ENCODE data around the gene IPO11. TPM values are rescaled to one million over a fixed set of nuclear protein-coding genes. Genes with fewer than 3 reads are reported as not detected.
"Not testable (repeated sequence)": the region's sequence is repeated elsewhere in the genome, so short reads cannot be mapped to it uniquely, and the experiment has no call there.

Gene IPO11
- total RNA-seq, 1 donor from 2014 or later = 49.9 TPM

DNA sequence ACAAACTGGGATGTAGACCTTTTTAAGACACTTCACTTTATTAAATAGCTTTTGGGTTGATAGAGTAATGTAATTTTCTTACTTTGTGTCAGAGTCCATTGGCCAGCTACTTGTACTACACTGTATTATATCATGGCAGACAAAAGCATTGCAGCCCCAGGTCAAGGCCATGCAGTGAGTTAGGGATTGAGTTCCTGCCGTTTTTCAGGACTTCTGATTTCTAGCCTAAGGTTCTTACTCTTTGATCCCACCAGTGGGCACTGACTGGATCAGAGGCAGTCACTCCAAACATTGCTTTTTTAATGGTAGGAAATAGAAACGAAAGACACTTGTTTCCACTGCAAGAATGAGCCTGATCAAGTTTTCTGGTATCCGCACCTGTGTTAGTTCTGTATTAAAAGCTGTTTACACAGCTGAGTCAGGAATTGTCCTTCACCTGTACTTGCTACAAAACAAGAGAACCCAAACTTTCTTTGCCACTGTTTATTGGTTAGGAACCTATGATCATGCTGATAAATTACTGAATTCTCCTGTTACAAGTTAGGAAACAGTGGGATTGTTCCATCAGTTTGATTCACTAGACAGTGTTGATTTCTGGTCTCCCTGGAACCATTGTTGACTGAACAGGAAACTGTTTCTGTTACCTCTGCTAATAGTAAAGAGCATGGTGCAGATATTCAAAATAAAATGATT is 188.1 kb downstream of the IPO11 start:
- no peaks in the 10 kb centered on the region for H3K9me3 Mint-ChIP-seq
- peaks cover 8% of the 10 kb centered on the region for H3K4me1 Mint-ChIP-seq (ENCODE audit: low read depth)
- H3K4me3 Mint-ChIP-seq (ENCODE audit: low read depth) = no peak overlapping the region
- DNase-seq (ENCODE audit: low spot score) = no peak
- no peak overlapping the region for H3K27ac Mint-ChIP-seq
- peaks cover 9% of the 10 kb centered on the region for H3K36me3 Mint-ChIP-seq (ENCODE audit: low read depth)
- H3K27me3 Mint-ChIP-seq (ENCODE audit: low read depth) = no peaks in the 10 kb centered on the region
- intact Hi-C loops (cut with micrococcal nuclease) = no loop called here

DNA sequence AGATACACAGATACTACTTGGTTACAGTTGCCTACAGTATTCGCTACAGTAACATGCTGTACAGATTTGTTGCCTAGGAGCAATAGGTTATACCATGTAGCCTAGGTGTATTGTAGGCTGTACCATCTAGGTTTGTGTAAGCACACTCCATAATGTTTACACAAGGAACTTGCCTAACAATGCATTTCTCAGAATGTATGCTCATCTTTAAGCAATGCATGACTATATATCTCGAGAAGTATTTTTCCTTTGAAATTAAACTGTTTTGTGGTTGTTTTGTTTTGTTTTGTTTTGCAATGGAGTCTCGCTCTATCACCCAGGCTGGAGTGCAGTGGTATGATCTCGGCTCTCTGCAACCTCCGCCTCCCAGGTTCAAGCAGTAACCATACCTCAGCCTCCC is 191.4 kb downstream of the IPO11 start:
- Mint-ChIP-seq H3K4me3 (ENCODE audit: low read depth) (no peak overlapping the region), H3K9me3 (no peaks in the 10 kb centered on the region), H3K36me3 (ENCODE audit: low read depth) (peaks cover 14% of the 10 kb centered on the region), H3K27ac (no peak overlapping the region), H3K4me1 (ENCODE audit: low read depth) (peaks cover 3% of the 10 kb centered on the region), H3K27me3 (ENCODE audit: low read depth) (no peaks in the 10 kb centered on the region)
- intact Hi-C loops (cut with micrococcal nuclease) = no loop called here
- no peak for DNase-seq (ENCODE audit: low spot score)

DNA sequence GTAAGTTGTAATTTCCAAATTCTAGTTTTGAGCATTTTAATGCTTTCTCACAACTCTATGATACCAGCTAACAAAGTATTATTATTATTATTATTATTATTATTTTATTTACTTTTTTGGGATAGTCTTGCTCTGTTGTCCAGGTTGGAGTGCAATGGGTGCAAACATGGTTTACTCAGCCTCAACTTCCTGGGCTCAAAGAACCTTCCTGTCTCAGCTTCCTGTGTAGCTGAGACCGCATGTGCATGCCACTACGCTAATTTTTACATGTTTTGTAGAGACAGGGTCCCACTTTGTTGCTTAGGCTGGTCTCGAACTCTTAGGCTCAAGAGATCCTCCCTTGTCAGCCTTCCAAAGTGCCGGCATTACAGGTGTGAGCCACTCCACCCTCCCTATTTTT is 193.1 kb downstream of the IPO11 start:
- intact Hi-C loops (cut with micrococcal nuclease) = no loop called here
- Mint-ChIP-seq H3K27me3 (ENCODE audit: low read depth) (no peaks in the 10 kb centered on the region), H3K4me1 (ENCODE audit: low read depth) (peaks cover 3% of the 10 kb centered on the region), H3K27ac (no peak overlapping the region), H3K36me3 (ENCODE audit: low read depth) (peaks cover 22% of the 10 kb centered on the region), H3K9me3 (no peaks in the 10 kb centered on the region), H3K4me3 (ENCODE audit: low read depth) (no peak overlapping the region)
- no peak for DNase-seq (ENCODE audit: low spot score)

DNA sequence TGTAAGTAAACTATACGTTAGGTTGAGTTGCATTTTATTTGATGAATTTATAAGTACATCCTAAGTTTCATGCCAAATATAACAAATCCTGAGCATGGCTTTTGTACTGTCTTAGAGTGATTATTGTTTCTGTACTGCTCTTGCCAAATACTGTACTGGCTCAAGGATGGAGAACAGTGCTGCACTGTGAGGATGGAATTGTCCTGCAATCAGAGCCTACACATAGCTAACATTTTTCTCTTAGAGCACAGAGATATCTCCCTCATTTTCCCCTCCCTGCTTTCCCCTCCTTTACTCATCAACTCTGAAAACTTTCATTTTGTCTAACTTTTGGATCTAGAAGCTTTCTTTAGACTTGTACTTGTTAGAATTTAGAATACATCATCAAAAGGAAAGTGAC is 194.3 kb downstream of the IPO11 start:
- DNase-seq (ENCODE audit: low spot score) = no peak
- no peak overlapping the region for H3K27ac Mint-ChIP-seq
- intact Hi-C loops (cut with micrococcal nuclease) = no loop called here

DNA sequence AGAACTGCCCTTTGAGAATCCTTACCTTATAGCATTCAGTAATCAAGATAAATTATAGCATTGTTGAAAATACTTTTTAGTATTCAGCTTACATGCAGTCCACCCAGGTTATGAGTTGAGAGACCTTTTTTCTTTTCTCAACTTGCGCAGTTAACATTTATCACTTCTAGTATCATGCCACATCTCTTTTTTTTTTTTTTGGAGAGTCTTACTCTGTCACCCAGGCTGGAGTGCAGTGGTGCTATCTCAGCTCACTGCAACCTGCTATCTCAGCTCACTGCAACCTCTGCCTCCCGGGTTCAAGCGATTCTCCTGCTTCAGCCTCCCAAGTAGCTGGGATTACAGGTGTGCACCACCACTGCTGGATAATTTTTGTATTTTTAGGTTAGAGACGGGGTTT is 195.1 kb downstream of the IPO11 start:
- intact Hi-C loops (cut with micrococcal nuclease) = no loop called here
- H3K27me3 Mint-ChIP-seq (ENCODE audit: low read depth) = no peaks in the 10 kb centered on the region
- peaks cover 26% of the 10 kb centered on the region for H3K36me3 Mint-ChIP-seq (ENCODE audit: low read depth)
- H3K9me3 Mint-ChIP-seq = no peaks in the 10 kb centered on the region
- no peak for DNase-seq (ENCODE audit: low spot score)
- no peaks in the 10 kb centered on the region for H3K4me1 Mint-ChIP-seq (ENCODE audit: low read depth)
- no peak overlapping the region for H3K27ac Mint-ChIP-seq
- no peak overlapping the region for H3K4me3 Mint-ChIP-seq (ENCODE audit: low read depth)

More for the DNA sequence above, 194.3 kb downstream of the IPO11 start:
- H3K4me3 Mint-ChIP-seq (ENCODE audit: low read depth) = no peak overlapping the region
- H3K9me3 Mint-ChIP-seq = no peaks in the 10 kb centered on the region
- no peaks in the 10 kb centered on the region for H3K27me3 Mint-ChIP-seq (ENCODE audit: low read depth)
- H3K36me3 Mint-ChIP-seq (ENCODE audit: low read depth) = peaks cover 26% of the 10 kb centered on the region
- peaks cover 2% of the 10 kb centered on the region for H3K4me1 Mint-ChIP-seq (ENCODE audit: low read depth)

DNA sequence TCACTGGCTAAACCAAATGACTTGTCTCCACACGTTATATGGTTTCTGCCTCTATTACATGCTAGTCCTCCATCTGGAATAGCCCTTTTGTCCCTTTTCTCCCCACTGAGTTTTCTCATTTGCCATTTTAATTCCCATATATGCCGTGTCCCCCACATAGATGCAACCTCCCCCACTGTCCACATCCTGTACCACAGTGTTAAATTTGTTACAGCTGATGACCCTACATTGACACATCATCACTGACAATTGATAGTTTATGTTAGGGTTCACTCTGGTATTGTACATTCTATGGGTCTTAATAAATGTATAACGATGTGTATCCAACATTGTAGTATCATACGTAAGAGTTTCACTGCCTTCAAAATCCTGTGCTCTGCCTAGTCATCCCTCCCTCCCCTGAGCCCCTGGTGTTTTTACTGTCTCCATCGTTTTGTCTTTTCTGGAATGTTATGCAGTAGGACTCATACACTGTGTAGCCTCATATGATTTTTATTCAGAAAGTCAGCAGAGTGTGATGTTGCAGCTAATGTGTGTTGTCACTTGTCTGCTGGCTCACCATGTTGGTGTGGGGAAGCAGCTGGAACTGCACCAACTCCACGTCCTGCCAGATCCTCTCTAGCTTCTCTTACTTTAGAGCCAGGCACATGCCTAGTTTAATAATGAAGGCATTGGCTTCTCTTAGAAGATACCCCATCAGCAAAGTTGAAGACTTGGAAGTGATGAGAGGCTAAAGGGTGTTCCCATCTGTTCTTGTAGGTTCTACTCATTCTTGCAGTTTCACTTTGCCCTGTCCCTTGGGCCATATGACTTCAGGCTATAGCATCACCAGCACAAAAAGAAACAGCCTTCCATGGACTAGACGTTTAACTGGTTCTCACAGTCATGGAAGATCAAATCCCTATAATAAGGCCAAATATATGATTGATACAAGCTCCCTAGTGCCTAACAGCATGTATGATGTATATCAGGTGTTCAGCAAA is 196.3 kb downstream of the IPO11 start:
- intact Hi-C loops (cut with micrococcal nuclease) = no loop called here
- Mint-ChIP-seq H3K4me3 (ENCODE audit: low read depth) (no peak overlapping the region), H3K27ac (no peak overlapping the region), H3K36me3 (ENCODE audit: low read depth) (peaks cover 23% of the 10 kb centered on the region), H3K4me1 (ENCODE audit: low read depth) (no peaks in the 10 kb centered on the region), H3K27me3 (ENCODE audit: low read depth) (no peaks in the 10 kb centered on the region), H3K9me3 (no peaks in the 10 kb centered on the region)
- DNase-seq (ENCODE audit: low spot score) = no peak

DNA sequence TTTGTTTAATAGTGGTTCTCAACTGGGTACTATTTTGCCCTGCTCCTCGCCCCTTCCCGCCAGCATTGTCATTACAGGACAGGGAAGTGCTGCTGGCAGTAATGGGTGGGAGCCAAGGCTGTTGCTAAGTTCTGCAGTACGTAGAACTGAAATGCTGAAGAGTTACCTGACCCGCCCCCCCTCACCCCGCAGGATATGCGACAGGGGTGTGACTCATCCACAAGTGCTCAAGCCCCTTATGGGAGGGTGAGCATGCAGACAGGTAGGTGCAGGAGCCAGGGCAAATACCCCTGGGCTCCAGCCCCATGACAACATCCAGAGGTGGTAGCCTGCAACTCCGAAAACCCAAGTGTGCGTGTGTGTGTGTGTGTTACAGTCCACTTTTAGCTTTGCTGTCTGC is 201.8 kb downstream of the IPO11 start:
- H3K9me3 Mint-ChIP-seq = no peaks in the 10 kb centered on the region
- H3K4me1 Mint-ChIP-seq (ENCODE audit: low read depth) = no peaks in the 10 kb centered on the region
- peaks cover 15% of the 10 kb centered on the region for H3K36me3 Mint-ChIP-seq (ENCODE audit: low read depth)
- intact Hi-C loops (cut with micrococcal nuclease) = no loop called here
- no peaks in the 10 kb centered on the region for H3K27me3 Mint-ChIP-seq (ENCODE audit: low read depth)
- H3K4me3 Mint-ChIP-seq (ENCODE audit: low read depth) = no peak overlapping the region
- H3K27ac Mint-ChIP-seq = no peak overlapping the region
- DNase-seq (ENCODE audit: low spot score) = no peak

DNA sequence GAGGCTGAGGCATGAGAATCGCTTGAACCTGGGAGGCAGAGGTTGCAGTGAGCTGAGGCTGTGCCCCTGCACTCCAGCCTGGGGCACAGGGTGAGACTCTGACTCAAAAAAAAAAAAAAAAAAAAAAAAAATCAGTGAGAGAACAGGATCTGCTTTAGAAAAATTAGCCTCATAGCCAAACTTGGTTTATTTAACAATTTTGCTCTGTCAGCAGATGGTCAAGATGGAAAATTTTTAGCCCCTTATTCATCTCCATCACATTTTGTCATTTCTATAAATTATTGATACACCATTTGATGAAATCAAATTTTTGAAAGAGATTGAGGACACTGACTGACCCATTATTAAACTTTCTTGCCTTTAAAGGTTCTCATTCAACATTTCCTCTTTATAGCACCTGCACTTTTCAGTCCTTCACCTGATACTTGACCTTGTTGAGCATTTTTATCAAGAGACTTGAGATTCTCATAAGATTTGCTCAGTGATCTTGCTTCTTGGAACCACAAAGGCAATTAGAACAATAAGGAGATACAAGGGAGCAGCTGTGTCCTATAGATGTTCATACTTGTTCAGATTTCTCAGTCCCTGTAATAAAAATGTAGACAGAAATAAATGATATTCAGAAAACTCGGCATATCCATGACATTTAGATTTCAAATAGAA is 204.2 kb downstream of the IPO11 start:
- Mint-ChIP-seq H3K36me3 (ENCODE audit: low read depth) (peaks cover 7% of the 10 kb centered on the region), H3K27ac (no peak overlapping the region), H3K4me1 (ENCODE audit: low read depth) (no peaks in the 10 kb centered on the region), H3K4me3 (ENCODE audit: low read depth) (no peak overlapping the region), H3K27me3 (ENCODE audit: low read depth) (no peaks in the 10 kb centered on the region), H3K9me3 (no peaks in the 10 kb centered on the region)
- DNase-seq (ENCODE audit: low spot score) = no peak
- intact Hi-C loops (cut with micrococcal nuclease) = no loop called here

DNA sequence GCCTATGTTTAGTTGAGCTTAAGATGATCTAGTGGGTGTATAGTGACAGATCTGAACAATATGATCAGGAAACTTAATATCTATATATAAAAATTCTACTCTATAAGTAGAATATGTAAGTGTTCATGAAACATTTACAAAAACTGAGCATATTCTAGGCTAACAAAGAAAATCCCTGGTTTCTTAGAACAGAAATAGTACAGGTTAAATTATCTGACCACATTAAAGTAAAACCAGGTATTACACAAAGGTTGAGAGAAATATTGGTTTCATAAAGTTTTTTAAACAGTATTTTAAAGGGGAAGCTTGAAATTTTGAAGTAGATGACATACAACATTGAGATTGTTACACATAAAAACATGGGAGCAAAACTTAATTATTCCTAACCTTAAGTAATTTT is 205.4 kb downstream of the IPO11 start:
- no peak for DNase-seq (ENCODE audit: low spot score)
- Mint-ChIP-seq H3K4me3 (ENCODE audit: low read depth) (no peak overlapping the region), H3K27ac (no peak overlapping the region), H3K4me1 (ENCODE audit: low read depth) (no peaks in the 10 kb centered on the region), H3K9me3 (no peaks in the 10 kb centered on the region), H3K36me3 (ENCODE audit: low read depth) (peaks cover 7% of the 10 kb centered on the region), H3K27me3 (ENCODE audit: low read depth) (no peaks in the 10 kb centered on the region)
- intact Hi-C loops (cut with micrococcal nuclease) = no loop called here

DNA sequence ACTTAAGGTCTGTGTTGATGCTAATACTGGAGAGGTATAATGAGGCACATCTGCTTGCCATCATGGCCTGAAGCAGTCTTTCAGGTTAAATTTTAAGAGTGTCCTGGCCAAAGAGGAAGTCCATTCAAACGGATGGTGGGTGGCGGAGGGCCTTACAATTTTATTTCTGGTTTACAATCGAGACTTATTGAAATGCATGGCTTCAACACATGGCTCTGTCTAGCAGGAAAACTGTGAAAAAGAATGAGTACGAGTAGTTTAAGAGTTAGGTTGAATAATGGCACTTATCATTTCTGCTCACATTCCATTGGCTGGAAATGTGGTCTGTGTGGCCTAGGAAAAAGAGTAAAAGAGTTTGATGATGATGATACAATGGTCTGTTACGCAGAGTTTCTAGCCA is 208.2 kb downstream of the IPO11 start:
- intact Hi-C loops (cut with micrococcal nuclease) = no loop called here
- Mint-ChIP-seq H3K36me3 (ENCODE audit: low read depth) (no peaks in the 10 kb centered on the region), H3K27me3 (ENCODE audit: low read depth) (no peaks in the 10 kb centered on the region), H3K9me3 (no peaks in the 10 kb centered on the region), H3K4me3 (ENCODE audit: low read depth) (no peak overlapping the region), H3K27ac (no peak overlapping the region), H3K4me1 (ENCODE audit: low read depth) (no peaks in the 10 kb centered on the region)
- no peak for DNase-seq (ENCODE audit: low spot score)

DNA sequence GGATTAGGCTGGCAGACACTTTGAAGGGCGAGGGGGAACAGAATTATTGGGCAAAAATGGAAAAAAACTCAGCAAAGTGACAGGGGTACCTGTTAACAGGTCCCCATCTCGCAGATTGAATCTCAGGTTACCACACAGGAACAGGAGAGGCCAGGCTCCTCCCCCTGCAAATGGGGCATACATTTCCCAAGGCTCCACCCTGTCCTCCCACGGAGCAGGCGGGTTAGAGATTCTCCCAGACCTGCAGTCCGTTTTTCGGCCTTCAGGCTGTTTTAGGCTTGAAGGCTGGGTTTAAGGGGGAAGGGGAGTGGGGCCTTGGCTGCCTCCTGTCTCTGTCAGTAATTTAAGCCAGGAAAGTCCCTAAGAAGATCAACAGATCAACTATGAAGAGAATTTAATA is 208.7 kb downstream of the IPO11 start:
- Mint-ChIP-seq H3K4me1 (ENCODE audit: low read depth) (no peaks in the 10 kb centered on the region), H3K36me3 (ENCODE audit: low read depth) (no peaks in the 10 kb centered on the region), H3K4me3 (ENCODE audit: low read depth) (no peak overlapping the region), H3K27ac (no peak overlapping the region), H3K9me3 (no peaks in the 10 kb centered on the region), H3K27me3 (ENCODE audit: low read depth) (no peaks in the 10 kb centered on the region)
- no peak for DNase-seq (ENCODE audit: low spot score)
- intact Hi-C loops (cut with micrococcal nuclease) = no loop called here

DNA sequence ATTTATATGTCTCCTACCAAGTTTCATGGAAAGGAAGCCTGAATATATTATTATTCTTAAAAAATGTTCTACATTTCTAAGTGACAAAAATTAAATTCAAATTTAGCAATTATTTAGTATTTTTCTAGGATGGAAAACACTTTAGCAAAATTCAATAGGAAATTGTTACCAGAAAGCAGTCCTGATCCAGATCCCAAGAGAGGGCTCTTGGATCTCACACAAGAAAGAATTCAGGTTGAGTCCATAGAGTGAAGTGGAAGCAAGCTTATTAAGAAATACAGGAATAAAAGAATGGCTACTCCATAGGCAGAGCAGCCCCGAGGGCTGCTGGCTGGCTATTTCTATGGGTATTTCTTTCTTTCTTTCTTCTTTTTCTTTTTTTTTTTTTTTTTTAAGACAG is 210.7 kb downstream of the IPO11 start:
- H3K4me1 Mint-ChIP-seq (ENCODE audit: low read depth) = no peaks in the 10 kb centered on the region
- H3K27ac Mint-ChIP-seq = no peak overlapping the region
- peaks cover 4% of the 10 kb centered on the region for H3K36me3 Mint-ChIP-seq (ENCODE audit: low read depth)
- no peak for DNase-seq (ENCODE audit: low spot score)
- no peaks in the 10 kb centered on the region for H3K27me3 Mint-ChIP-seq (ENCODE audit: low read depth)
- intact Hi-C loops (cut with micrococcal nuclease) = no loop called here
- H3K9me3 Mint-ChIP-seq = no peaks in the 10 kb centered on the region
- no peak overlapping the region for H3K4me3 Mint-ChIP-seq (ENCODE audit: low read depth)

DNA sequence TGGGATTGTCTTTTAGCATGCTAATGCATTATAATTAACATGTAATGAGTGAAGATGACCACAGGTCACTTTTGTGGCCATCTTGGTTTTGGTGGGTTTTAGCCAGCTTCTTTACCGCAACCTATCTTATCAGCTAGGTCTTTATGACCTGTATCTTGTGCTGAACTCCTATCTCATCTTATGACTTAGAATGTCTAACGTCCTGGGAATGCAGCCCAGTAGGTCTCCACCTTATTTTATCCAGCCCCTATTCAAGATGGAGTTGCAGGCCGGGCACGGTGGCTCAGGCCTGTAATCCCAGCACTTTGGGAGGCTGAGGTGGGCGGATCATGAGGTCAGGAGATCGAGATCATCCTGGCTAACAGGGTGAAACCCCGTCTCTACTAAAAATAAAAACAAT is 211.9 kb downstream of the IPO11 start:
- H3K4me1 Mint-ChIP-seq (ENCODE audit: low read depth); H3K9me3 Mint-ChIP-seq; H3K36me3 Mint-ChIP-seq (ENCODE audit: low read depth); DNase-seq (ENCODE audit: low spot score); H3K4me3 Mint-ChIP-seq (ENCODE audit: low read depth); H3K27ac Mint-ChIP-seq; H3K27me3 Mint-ChIP-seq (ENCODE audit: low read depth); intact Hi-C loops (cut with micrococcal nuclease): not testable (repeated sequence)

Measured in activated T-helper 2 cell treated with anti-CD3 and anti-CD28 coated beads, Interferon-gamma antibody, Interleukin-2, Interleukin-4, amounts not matched to agents 10 μg/mL and 5 μg/mL and 100 μg/mL, durations not matched to agents 14 hours and 24 hours and 36 hours (primary cell).